Fibroblast of skin of back (primary cell): ENCODE measurements around the gene RING1. TPM values are rescaled to one million over a fixed set of nuclear protein-coding genes. Genes with fewer than 3 reads are reported as not detected.
A peak's percentile ranks its signal among the peaks of the same experiment; 100 is the strongest.

Experiments
- DNase-seq: peaks from one replicate; pipeline ENCODE4 v3.0.0-alpha.2; 2013
- polyA plus RNA-seq, 2 experiments: library from polyadenylated mRNA; unstranded; fragments of 120-200 nt; gene quantifications; one replicate each; pipeline ENCODE4 v1.2.1, GENCODE V29; 2013; ENCODE audit not compliant: insufficient read length in 2 of 2

RING1 gene
- 42.8 TPM for polyA plus RNA-seq (2013, experiment 1 of 2; ENCODE audit: insufficient read length)
- 43.2 TPM for polyA plus RNA-seq (2013, experiment 2 of 2; ENCODE audit: insufficient read length)

GRCh38 chr6:33208091-33208967, at the start of gene RING1:
TSS of gene RING1 (plus strand) at chr6:33208500. CDS start at chr6:33208823, 323 bp downstream.
- peak; percentile 74 for DNase-seq

GRCh38 chr6:33160096-33160495, 48.2 kb upstream of the RING1 start:
- no peak for DNase-seq

GRCh38 chr6:33160728-33161344, 47.5 kb upstream of the RING1 start:
- DNase-seq = peak; percentile 60

GRCh38 chr6:33161354-33162331, 46.7 kb upstream of the RING1 start:
- peak; percentile 60 for DNase-seq

- no peak for DNase-seq
Measured at GRCh38 chr6:33163540-33163939, 44.8 kb upstream of the RING1 start.

GRCh38 chr6:33164176-33164575, 44.1 kb upstream of the RING1 start:
- no peak for DNase-seq

- DNase-seq = no peak
Measured at GRCh38 chr6:33164665-33165373, 43.5 kb upstream of the RING1 start.

- DNase-seq = no peak
Measured at GRCh38 chr6:33165581-33166258, 42.6 kb upstream of the RING1 start.

GRCh38 chr6:33166363-33166762, 41.9 kb upstream of the RING1 start:
- no peak for DNase-seq

GRCh38 chr6:33166811-33167210, 41.5 kb upstream of the RING1 start:
- DNase-seq = no peak

- DNase-seq = no peak
Measured at GRCh38 chr6:33167374-33168283, 40.7 kb upstream of the RING1 start.

- DNase-seq = no peak
Measured at GRCh38 chr6:33168284-33168601, 40.1 kb upstream of the RING1 start.

GRCh38 chr6:33168639-33169038, 39.7 kb upstream of the RING1 start:
- DNase-seq = no peak

- no peak for DNase-seq
Measured at GRCh38 chr6:33169291-33170175, 38.8 kb upstream of the RING1 start.

GRCh38 chr6:33170176-33171015, 37.9 kb upstream of the RING1 start:
- DNase-seq = no peak

GRCh38 chr6:33171016-33171879, 37.1 kb upstream of the RING1 start:
- no peak for DNase-seq
